Liver (tissue), 9 donors: ENCODE measurements around the gene C15orf39. TPM values are rescaled to one million over a fixed set of nuclear protein-coding genes. Genes with fewer than 3 reads are reported as not detected.
"Not testable (repeated sequence)": the region's sequence is repeated elsewhere in the genome, so short reads cannot be mapped to it uniquely, and the experiment has no call there.

Experiments
- DNase-seq: peaks from one replicate; pipeline ENCODE4 v3.0.0-alpha.2; 2017; ENCODE audit warnings: low spot score
- H3K27ac ChIP-seq, 2 donors: one replicate each; pipeline ENCODE4 v1.7.0; 2013; ENCODE audit warnings: inconsistent platforms in 2 of 2, low read length in 2 of 2, control low read depth in 1 of 2, low read depth in 1 of 2, mild to moderate bottlenecking in 1 of 2
- H3K27me3 ChIP-seq, 4 donors: one replicate each; pipeline versions ENCODE4 v1.6.1 to v1.7.0; 2013; ENCODE audit warnings: low read length in 3 of 4, inconsistent platforms in 1 of 4, mild to moderate bottlenecking in 1 of 4, moderate library complexity in 1 of 4; ENCODE audit not compliant: control insufficient read depth in 4 of 4, insufficient read depth in 4 of 4
- H3K36me3 ChIP-seq, 4 donors: one replicate each; pipeline versions ENCODE4 v1.6.1 to v1.7.0; 2013; ENCODE audit warnings: low read length in 3 of 4, mild to moderate bottlenecking in 3 of 4, low read depth in 1 of 4, moderate library complexity in 1 of 4; ENCODE audit not compliant: control insufficient read depth in 4 of 4, insufficient read depth in 3 of 4
- H3K4me1 ChIP-seq, 4 donors: one replicate each; pipeline versions ENCODE4 v1.6.1 to v1.7.0; 2013; ENCODE audit warnings: low read length in 3 of 4, mild to moderate bottlenecking in 3 of 4, moderate library complexity in 1 of 4; ENCODE audit not compliant: control insufficient read depth in 4 of 4, insufficient read depth in 4 of 4
- H3K4me3 ChIP-seq, 3 donors: one replicate each; pipeline versions ENCODE4 v1.6.1 to v1.7.0; 2013; ENCODE audit warnings: low read length in 3 of 3, control low read depth in 1 of 3, low read depth in 1 of 3, mild to moderate bottlenecking in 1 of 3
- H3K9ac ChIP-seq, 2 donors: one replicate each; pipeline ENCODE4 v1.7.0; 2013; ENCODE audit warnings: low read length in 2 of 2, mild to moderate bottlenecking in 2 of 2, moderate library complexity in 2 of 2, control low read depth in 1 of 2, low read depth in 1 of 2
- H3K9me3 ChIP-seq, 4 donors: one replicate each; pipeline versions ENCODE4 v1.6.1 to v1.7.0; 2013; ENCODE audit warnings: low read length in 3 of 4; ENCODE audit not compliant: control insufficient read depth in 4 of 4
- FOXA1 ChIP-seq: IDR thresholded peaks from 2 replicates; pipeline ENCODE4 v1.6.1; 2016; ENCODE audit warnings: antibody characterized with exemption
- FOXA2 ChIP-seq: IDR thresholded peaks from 2 replicates; pipeline ENCODE4 v1.6.1; 2016; ENCODE audit warnings: antibody characterized with exemption
- HNF4A ChIP-seq, 2 donors: conservative IDR thresholded peaks; 2 replicates each; pipeline ENCODE4 v1.6.1; 2016; ENCODE audit warnings: antibody characterized with exemption in 2 of 2, mild to moderate bottlenecking in 2 of 2
- HNF4G ChIP-seq: IDR thresholded peaks from 2 replicates; pipeline ENCODE4 v1.6.1; 2016; ENCODE audit warnings: antibody characterized with exemption
- JUND ChIP-seq, 2 donors: IDR thresholded peaks; 2 replicates each; pipeline ENCODE4 v1.6.1; 2016; ENCODE audit warnings: antibody characterized with exemption in 2 of 2
- NR2F2 ChIP-seq: IDR thresholded peaks from 2 replicates; pipeline ENCODE4 v1.6.1; 2016; ENCODE audit warnings: antibody characterized with exemption
- RAD21 ChIP-seq, 2 donors: IDR thresholded peaks; 2 replicates each; pipeline ENCODE4 v1.6.1; 2016; ENCODE audit warnings: antibody characterized with exemption in 2 of 2, mild to moderate bottlenecking in 2 of 2
- SP1 ChIP-seq: IDR thresholded peaks from 2 replicates; pipeline ENCODE4 v1.6.1; 2018; ENCODE audit warnings: antibody characterized with exemption, mild to moderate bottlenecking
- TAF1 ChIP-seq: conservative IDR thresholded peaks from 2 replicates; pipeline ENCODE4 v1.6.1; 2016; ENCODE audit warnings: antibody characterized with exemption, mild to moderate bottlenecking
- YY1 ChIP-seq: IDR thresholded peaks from 2 replicates; pipeline ENCODE4 v1.6.1; 2016; ENCODE audit warnings: antibody characterized with exemption, mild to moderate bottlenecking
- WGBS: extraction: QIAGEN DNeasy Blood & Tissue Kit; methylation state at CpG from one replicate; pipeline ENCODE4 v1.1.7; 2013; 5-methylcytosine and 5-hydroxymethylcytosine counted together
- polyA plus RNA-seq, 2 donors: library from polyadenylated mRNA; stranded (reverse) in 1 of 2; unstranded in 1 of 2; fragments of 200-250 nt in 1 of 2; fragments of >200 nt in 1 of 2; fragmentation: Nextera tagmentation in 1 of 2; extraction: Ambion mirVana in 1 of 2; gene quantifications; one replicate each; pipeline versions ENCODE4 v1.2.1 to v1.2.3, GENCODE V29; 2013 to 2015
- total RNA-seq, 2 donors: library from RNA; depleted of rRNA; stranded (reverse); fragments of >200 nt; gene quantifications; one replicate each; pipeline ENCODE4 v1.2.3, GENCODE V29; 2014
- TF ChIP-seq, protein P1 (sequence below): IDR thresholded peaks from 2 replicates; pipeline ENCODE4 v1.6.1; 2016; ENCODE audit warnings: antibody characterized with exemption
- TF ChIP-seq, protein P2 (sequence below): IDR thresholded peaks from 2 replicates; pipeline ENCODE4 v1.6.1; 2016; ENCODE audit warnings: antibody characterized with exemption, mild to moderate bottlenecking
- TF ChIP-seq, protein P3 (sequence below): IDR thresholded peaks from 2 replicates; pipeline ENCODE4 v1.6.1; 2016; ENCODE audit warnings: antibody characterized with exemption
- TF ChIP-seq, protein P4 (sequence below): IDR thresholded peaks from 2 replicates; pipeline ENCODE4 v1.6.1; 2016; ENCODE audit warnings: antibody characterized with exemption
- donor health status: healthy.
- donor health status: healthy.
- donor health status: healthy.
- donor health status: healthy.
- donor health status: healthy.

The C15orf39 gene
- total and polyA plus RNA-seq, 4 donors, result 1.2 to 4.0 (median 3.0) TPM

DNA sequence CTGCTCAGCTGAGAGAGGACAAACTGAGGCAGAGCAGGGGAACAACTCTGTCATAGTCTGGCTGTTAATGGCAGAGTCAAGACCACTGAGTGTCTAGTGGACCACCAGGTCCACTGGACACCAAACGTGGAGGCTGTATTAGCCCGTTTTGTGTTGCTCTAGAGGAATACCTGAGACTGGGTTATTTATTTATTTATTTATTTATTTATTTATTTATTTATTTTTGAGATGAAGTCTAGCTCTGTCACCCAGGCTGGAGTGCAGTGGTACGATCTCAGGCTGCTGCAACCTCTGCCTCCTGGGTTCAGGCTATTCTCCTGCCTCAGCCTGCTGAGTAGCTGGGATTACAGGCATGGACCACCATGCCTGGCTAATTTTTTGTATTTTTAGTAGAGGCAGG is 15.9 kb downstream of the C15orf39 start:
- not testable (repeated sequence) for H3K27ac ChIP-seq, H3K36me3 ChIP-seq, H3K9me3 ChIP-seq, H3K27me3 ChIP-seq, H3K4me3 ChIP-seq, H3K9ac ChIP-seq, DNase-seq, H3K4me1 ChIP-seq
- WGBS, result 91% methylated on average over 3 of the region's 3 CpGs

DNA sequence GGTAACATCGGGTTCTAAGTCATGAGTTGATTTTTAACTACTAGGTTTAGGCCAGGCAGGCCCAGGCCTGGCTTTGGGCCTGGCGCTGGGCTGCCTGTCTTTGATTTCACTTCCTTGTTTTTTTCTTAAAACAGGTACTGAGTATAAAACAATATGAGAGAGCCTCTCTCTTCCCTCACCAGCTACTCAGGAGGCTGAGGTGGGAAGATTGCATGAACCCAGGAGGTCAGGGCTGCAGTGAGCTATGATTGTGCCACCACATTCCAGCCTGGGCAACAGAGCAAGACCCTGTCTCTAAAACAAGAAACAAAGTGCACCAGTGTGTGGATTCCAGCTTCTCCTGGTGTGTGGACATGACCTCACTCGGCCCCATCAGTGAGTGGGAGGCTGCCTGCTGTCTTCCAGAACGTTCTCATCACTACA is 17.8 kb downstream of the C15orf39 start:
- WGBS, result 57% methylated on average over 4 of the region's 4 CpGs
- H3K27ac ChIP-seq, H3K4me1 ChIP-seq, H3K9me3 ChIP-seq, DNase-seq, H3K4me3 ChIP-seq, H3K9ac ChIP-seq, H3K27me3 ChIP-seq, H3K36me3 ChIP-seq: not testable (repeated sequence)

DNA sequence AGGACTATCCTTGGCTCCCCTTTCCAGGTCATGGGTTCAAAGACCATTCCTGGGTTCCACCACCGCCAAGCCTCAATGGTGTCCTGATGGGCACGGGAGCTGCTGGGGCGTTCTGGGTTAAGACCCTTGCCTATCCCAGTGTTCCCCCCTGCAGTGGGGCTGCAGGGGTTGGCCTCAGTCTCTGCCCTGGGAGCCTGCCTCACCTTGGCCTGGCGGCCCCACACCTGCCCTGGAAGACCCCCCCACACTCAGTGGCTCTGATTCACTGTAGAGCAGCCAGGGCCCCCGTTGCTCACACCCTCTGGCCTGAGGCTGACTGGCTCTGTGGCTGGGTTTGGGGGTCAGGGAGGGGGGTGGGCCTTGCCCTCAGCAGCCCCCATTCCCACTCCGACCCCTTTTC is 22.0 kb downstream of the C15orf39 start:
- TF ChIP-seq, protein P1, sequence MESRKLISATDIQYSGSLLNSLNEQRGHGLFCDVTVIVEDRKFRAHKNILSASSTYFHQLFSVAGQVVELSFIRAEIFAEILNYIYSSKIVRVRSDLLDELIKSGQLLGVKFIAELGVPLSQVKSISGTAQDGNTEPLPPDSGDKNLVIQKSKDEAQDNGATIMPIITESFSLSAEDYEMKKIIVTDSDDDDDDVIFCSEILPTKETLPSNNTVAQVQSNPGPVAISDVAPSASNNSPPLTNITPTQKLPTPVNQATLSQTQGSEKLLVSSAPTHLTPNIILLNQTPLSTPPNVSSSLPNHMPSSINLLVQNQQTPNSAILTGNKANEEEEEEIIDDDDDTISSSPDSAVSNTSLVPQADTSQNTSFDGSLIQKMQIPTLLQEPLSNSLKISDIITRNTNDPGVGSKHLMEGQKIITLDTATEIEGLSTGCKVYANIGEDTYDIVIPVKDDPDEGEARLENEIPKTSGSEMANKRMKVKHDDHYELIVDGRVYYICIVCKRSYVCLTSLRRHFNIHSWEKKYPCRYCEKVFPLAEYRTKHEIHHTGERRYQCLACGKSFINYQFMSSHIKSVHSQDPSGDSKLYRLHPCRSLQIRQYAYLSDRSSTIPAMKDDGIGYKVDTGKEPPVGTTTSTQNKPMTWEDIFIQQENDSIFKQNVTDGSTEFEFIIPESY, result no peak
- TF ChIP-seq NR2F2 (no peak), JUND (IDR thresholded peaks at IDR 0.05) (no peak), FOXA2 (no peak), HNF4G (no peak), SP1 (no peak), YY1 (no peak), RAD21 (IDR thresholded peaks at IDR 0.05) (no peak), TAF1 (no peak), HNF4A (conservative IDR thresholded peaks at IDR 0.05) (no peak), FOXA1 (no peak)
- TF ChIP-seq, protein P2, sequence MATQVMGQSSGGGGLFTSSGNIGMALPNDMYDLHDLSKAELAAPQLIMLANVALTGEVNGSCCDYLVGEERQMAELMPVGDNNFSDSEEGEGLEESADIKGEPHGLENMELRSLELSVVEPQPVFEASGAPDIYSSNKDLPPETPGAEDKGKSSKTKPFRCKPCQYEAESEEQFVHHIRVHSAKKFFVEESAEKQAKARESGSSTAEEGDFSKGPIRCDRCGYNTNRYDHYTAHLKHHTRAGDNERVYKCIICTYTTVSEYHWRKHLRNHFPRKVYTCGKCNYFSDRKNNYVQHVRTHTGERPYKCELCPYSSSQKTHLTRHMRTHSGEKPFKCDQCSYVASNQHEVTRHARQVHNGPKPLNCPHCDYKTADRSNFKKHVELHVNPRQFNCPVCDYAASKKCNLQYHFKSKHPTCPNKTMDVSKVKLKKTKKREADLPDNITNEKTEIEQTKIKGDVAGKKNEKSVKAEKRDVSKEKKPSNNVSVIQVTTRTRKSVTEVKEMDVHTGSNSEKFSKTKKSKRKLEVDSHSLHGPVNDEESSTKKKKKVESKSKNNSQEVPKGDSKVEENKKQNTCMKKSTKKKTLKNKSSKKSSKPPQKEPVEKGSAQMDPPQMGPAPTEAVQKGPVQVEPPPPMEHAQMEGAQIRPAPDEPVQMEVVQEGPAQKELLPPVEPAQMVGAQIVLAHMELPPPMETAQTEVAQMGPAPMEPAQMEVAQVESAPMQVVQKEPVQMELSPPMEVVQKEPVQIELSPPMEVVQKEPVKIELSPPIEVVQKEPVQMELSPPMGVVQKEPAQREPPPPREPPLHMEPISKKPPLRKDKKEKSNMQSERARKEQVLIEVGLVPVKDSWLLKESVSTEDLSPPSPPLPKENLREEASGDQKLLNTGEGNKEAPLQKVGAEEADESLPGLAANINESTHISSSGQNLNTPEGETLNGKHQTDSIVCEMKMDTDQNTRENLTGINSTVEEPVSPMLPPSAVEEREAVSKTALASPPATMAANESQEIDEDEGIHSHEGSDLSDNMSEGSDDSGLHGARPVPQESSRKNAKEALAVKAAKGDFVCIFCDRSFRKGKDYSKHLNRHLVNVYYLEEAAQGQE, result no peak
- TF ChIP-seq, protein P3, sequence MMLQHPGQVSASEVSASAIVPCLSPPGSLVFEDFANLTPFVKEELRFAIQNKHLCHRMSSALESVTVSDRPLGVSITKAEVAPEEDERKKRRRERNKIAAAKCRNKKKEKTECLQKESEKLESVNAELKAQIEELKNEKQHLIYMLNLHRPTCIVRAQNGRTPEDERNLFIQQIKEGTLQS, result no peak
- TF ChIP-seq, protein P4, sequence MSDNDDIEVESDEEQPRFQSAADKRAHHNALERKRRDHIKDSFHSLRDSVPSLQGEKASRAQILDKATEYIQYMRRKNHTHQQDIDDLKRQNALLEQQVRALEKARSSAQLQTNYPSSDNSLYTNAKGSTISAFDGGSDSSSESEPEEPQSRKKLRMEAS, result no peak
- H3K27me3 ChIP-seq, result no peaks in the 10 kb centered on the region
- H3K9ac ChIP-seq, result no peak overlapping the region
- H3K36me3 ChIP-seq, result no peaks in the 10 kb centered on the region
- no peak for DNase-seq
- H3K9me3 ChIP-seq, result no peaks in the 10 kb centered on the region
- no peak overlapping the region for H3K27ac ChIP-seq
- WGBS, result 91% methylated on average over 6 of the region's 6 CpGs
- H3K4me3 ChIP-seq, result no peak overlapping the region
- H3K4me1 ChIP-seq, result peaks cover 0 to 6% (median 0%) of the 10 kb centered on the region in 4 donors
